Measurements from ENCODE around the gene SERGEF.

DNA sequence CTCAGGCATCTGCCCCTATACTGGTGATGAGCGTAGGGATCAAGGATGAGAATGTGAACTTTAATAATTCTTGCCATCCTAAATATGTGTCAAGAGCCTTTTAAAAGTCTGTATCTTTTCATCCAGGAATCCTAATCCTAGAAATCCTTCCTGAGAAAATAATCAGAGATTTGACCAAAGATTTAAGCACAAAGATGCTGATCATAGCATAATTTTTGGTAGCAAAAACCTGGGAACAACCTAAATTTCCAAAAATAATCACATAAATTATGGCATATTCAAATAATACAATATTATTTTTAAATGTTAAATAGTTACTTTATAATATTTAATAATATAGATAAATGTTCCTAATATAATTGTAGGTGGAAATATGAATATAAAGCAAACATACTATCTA, 76.1 kb downstream of the SERGEF start:
- TF ChIP-seq POLR2A (IDR thresholded peaks at IDR 0.05; ENCODE audit: insufficient read depth in 1 of 2, low read depth in 2 of 2, low read length in 2 of 2) (no peak), RAD21 (CRISPR knock-in tag; IDR thresholded peaks at IDR 0.05) (no peak), CREM (IDR thresholded peaks at IDR 0.05) (no peak), CREM (CRISPR knock-in tag; IDR thresholded peaks at IDR 0.05) (no peak), FLYWCH1 (CRISPR knock-in tag; IDR thresholded peaks at IDR 0.05) (no peak), ELF4 (CRISPR knock-in tag; IDR thresholded peaks at IDR 0.05; ENCODE audit: borderline replicate concordance) (no peak), JARID2 (CRISPR knock-in tag; IDR thresholded peaks at IDR 0.05; ENCODE audit: insufficient replicate concordance) (no peak)
- TF ChIP-seq, protein P1, sequence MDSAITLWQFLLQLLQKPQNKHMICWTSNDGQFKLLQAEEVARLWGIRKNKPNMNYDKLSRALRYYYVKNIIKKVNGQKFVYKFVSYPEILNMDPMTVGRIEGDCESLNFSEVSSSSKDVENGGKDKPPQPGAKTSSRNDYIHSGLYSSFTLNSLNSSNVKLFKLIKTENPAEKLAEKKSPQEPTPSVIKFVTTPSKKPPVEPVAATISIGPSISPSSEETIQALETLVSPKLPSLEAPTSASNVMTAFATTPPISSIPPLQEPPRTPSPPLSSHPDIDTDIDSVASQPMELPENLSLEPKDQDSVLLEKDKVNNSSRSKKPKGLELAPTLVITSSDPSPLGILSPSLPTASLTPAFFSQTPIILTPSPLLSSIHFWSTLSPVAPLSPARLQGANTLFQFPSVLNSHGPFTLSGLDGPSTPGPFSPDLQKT (CRISPR knock-in tag; IDR thresholded peaks at IDR 0.05; ENCODE audit: borderline replicate concordance), result no peak
- TF ChIP-seq, protein P2, sequence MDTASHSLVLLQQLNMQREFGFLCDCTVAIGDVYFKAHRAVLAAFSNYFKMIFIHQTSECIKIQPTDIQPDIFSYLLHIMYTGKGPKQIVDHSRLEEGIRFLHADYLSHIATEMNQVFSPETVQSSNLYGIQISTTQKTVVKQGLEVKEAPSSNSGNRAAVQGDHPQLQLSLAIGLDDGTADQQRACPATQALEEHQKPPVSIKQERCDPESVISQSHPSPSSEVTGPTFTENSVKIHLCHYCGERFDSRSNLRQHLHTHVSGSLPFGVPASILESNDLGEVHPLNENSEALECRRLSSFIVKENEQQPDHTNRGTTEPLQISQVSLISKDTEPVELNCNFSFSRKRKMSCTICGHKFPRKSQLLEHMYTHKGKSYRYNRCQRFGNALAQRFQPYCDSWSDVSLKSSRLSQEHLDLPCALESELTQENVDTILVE (CRISPR knock-in tag; IDR thresholded peaks at IDR 0.05), result no peak
- TF ChIP-seq, protein P3, sequence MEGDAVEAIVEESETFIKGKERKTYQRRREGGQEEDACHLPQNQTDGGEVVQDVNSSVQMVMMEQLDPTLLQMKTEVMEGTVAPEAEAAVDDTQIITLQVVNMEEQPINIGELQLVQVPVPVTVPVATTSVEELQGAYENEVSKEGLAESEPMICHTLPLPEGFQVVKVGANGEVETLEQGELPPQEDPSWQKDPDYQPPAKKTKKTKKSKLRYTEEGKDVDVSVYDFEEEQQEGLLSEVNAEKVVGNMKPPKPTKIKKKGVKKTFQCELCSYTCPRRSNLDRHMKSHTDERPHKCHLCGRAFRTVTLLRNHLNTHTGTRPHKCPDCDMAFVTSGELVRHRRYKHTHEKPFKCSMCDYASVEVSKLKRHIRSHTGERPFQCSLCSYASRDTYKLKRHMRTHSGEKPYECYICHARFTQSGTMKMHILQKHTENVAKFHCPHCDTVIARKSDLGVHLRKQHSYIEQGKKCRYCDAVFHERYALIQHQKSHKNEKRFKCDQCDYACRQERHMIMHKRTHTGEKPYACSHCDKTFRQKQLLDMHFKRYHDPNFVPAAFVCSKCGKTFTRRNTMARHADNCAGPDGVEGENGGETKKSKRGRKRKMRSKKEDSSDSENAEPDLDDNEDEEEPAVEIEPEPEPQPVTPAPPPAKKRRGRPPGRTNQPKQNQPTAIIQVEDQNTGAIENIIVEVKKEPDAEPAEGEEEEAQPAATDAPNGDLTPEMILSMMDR (CRISPR knock-in tag; IDR thresholded peaks at IDR 0.05), result no peak
- TF ChIP-seq, protein P4, sequence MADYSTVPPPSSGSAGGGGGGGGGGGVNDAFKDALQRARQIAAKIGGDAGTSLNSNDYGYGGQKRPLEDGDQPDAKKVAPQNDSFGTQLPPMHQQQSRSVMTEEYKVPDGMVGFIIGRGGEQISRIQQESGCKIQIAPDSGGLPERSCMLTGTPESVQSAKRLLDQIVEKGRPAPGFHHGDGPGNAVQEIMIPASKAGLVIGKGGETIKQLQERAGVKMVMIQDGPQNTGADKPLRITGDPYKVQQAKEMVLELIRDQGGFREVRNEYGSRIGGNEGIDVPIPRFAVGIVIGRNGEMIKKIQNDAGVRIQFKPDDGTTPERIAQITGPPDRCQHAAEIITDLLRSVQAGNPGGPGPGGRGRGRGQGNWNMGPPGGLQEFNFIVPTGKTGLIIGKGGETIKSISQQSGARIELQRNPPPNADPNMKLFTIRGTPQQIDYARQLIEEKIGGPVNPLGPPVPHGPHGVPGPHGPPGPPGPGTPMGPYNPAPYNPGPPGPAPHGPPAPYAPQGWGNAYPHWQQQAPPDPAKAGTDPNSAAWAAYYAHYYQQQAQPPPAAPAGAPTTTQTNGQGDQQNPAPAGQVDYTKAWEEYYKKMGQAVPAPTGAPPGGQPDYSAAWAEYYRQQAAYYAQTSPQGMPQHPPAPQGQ (CRISPR knock-in tag; IDR thresholded peaks at IDR 0.05; ENCODE audit: borderline replicate concordance), result no peak
- TF ChIP-seq, protein P5, sequence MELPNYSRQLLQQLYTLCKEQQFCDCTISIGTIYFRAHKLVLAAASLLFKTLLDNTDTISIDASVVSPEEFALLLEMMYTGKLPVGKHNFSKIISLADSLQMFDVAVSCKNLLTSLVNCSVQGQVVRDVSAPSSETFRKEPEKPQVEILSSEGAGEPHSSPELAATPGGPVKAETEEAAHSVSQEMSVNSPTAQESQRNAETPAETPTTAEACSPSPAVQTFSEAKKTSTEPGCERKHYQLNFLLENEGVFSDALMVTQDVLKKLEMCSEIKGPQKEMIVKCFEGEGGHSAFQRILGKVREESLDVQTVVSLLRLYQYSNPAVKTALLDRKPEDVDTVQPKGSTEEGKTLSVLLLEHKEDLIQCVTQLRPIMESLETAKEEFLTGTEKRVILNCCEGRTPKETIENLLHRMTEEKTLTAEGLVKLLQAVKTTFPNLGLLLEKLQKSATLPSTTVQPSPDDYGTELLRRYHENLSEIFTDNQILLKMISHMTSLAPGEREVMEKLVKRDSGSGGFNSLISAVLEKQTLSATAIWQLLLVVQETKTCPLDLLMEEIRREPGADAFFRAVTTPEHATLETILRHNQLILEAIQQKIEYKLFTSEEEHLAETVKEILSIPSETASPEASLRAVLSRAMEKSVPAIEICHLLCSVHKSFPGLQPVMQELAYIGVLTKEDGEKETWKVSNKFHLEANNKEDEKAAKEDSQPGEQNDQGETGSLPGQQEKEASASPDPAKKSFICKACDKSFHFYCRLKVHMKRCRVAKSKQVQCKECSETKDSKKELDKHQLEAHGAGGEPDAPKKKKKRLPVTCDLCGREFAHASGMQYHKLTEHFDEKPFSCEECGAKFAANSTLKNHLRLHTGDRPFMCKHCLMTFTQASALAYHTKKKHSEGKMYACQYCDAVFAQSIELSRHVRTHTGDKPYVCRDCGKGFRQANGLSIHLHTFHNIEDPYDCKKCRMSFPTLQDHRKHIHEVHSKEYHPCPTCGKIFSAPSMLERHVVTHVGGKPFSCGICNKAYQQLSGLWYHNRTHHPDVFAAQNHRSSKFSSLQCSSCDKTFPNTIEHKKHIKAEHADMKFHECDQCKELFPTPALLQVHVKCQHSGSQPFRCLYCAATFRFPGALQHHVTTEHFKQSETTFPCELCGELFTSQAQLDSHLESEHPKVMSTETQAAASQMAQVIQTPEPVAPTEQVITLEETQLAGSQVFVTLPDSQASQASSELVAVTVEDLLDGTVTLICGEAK (IDR thresholded peaks at IDR 0.05), result no peak
- TF ChIP-seq, protein P5 (CRISPR knock-in tag; IDR thresholded peaks at IDR 0.05), result no peak
